Gastroesophageal sphincter (tissue), 3 donors: ENCODE data around the gene EPRS1.
"Not testable (repeated sequence)": the region's sequence is repeated elsewhere in the genome, so short reads cannot be mapped to it uniquely, and the experiment has no call there.

Experiments used
- EP300 ChIP-seq: sonication (generic); formaldehyde crosslinking; IDR thresholded peaks from one replicate; pipeline ENCODE4 v1.6.1; 2017; ENCODE audit warnings: antibody characterized with exemption, mild to moderate bottlenecking
- POLR2A ChIP-seq, 2 donors: fragments of 450-650 bp; IDR thresholded peaks; one replicate each; pipeline ENCODE4 v1.6.1; 2017; ENCODE audit warnings: antibody characterized with exemption in 2 of 2, mild to moderate bottlenecking in 2 of 2, moderate library complexity in 1 of 2
- TF ChIP-seq, protein P1 (sequence below), 4 experiments: fragments of 200-600 bp in 2 of 4; fragments of 450-650 bp in 2 of 4; sonication (generic) in 1 of 4; IDR thresholded peaks; one replicate each; pipeline ENCODE4 v1.5.1; 2017 to 2019; ENCODE audit warnings: antibody characterized with exemption in 4 of 4, mild to moderate bottlenecking in 2 of 4, moderate library complexity in 2 of 4

GRCh38 chr1:220037810-220038209 is 8.5 kb downstream of the EPRS1 start:
- TF ChIP-seq, protein P1, sequence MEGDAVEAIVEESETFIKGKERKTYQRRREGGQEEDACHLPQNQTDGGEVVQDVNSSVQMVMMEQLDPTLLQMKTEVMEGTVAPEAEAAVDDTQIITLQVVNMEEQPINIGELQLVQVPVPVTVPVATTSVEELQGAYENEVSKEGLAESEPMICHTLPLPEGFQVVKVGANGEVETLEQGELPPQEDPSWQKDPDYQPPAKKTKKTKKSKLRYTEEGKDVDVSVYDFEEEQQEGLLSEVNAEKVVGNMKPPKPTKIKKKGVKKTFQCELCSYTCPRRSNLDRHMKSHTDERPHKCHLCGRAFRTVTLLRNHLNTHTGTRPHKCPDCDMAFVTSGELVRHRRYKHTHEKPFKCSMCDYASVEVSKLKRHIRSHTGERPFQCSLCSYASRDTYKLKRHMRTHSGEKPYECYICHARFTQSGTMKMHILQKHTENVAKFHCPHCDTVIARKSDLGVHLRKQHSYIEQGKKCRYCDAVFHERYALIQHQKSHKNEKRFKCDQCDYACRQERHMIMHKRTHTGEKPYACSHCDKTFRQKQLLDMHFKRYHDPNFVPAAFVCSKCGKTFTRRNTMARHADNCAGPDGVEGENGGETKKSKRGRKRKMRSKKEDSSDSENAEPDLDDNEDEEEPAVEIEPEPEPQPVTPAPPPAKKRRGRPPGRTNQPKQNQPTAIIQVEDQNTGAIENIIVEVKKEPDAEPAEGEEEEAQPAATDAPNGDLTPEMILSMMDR (IDR thresholded peaks at IDR 0.05), result not testable (repeated sequence)
- not testable (repeated sequence) for TF ChIP-seq POLR2A (IDR thresholded peaks at IDR 0.05); EP300
